ENCODE data around the gene KRTAP29-1. TPM values are rescaled to one million over a fixed set of nuclear protein-coding genes. Genes with fewer than 3 reads are reported as not detected.
A peak's percentile ranks its signal among the peaks of the same experiment; 100 is the strongest.

Gene KRTAP29-1
- polyA plus RNA-seq, 3 donors from 2014 or later = not detected

- H3K4me3 Mint-ChIP-seq = no peak overlapping the region
- peak overlapping the region in 2 of 6 donors; percentile 49 to 52 for H3K27ac Mint-ChIP-seq
- peaks cover 49 to 54% of the 10 kb centered on the region in 2 donors for H3K4me1 Mint-ChIP-seq
- H3K36me3 Mint-ChIP-seq = no peaks in the 10 kb centered on the region
- H3K27me3 Mint-ChIP-seq (ENCODE audit: low read depth in 3 of 3) = peaks cover 5 to 9% (median 8%) of the 10 kb centered on the region in 3 donors
- no peaks in the 10 kb centered on the region for H3K9me3 Mint-ChIP-seq
- no peak for DNase-seq
Observed at GRCh38 chr17:41335747-41336146, 33.1 kb upstream of the KRTAP29-1 start.

- Mint-ChIP-seq H3K27me3 (ENCODE audit: low read depth in 3 of 3) (peaks cover 2 to 7% (median 6%) of the 10 kb centered on the region in 3 donors), H3K9me3 (no peaks in the 10 kb centered on the region), H3K27ac (peak overlapping the region in 4 of 6 donors; percentile 22 to 79 (median 60)), H3K4me1 (peaks cover 38 to 43% of the 10 kb centered on the region in 2 donors), H3K36me3 (no peaks in the 10 kb centered on the region), H3K4me3 (peak overlapping the region in 1 of 5 donors; percentile 52)
- peak in 2 of 3 donors; percentile 17 to 33 for DNase-seq
Observed at GRCh38 chr17:41334385-41335305, 32.0 kb upstream of the KRTAP29-1 start.

GRCh38 chr17:41333836-41334235, 31.2 kb upstream of the KRTAP29-1 start:
- no peaks in the 10 kb centered on the region for H3K9me3 Mint-ChIP-seq
- no peak for DNase-seq
- peaks cover 2 to 7% (median 6%) of the 10 kb centered on the region in 3 donors for H3K27me3 Mint-ChIP-seq (ENCODE audit: low read depth in 3 of 3)
- peaks cover 30 to 35% of the 10 kb centered on the region in 2 donors for H3K4me1 Mint-ChIP-seq
- H3K27ac Mint-ChIP-seq = peak overlapping the region in 3 of 6 donors; percentile 29 to 79 (median 61)
- H3K4me3 Mint-ChIP-seq = no peak overlapping the region
- H3K36me3 Mint-ChIP-seq = no peaks in the 10 kb centered on the region

- no peak for DNase-seq
- H3K36me3 Mint-ChIP-seq = no peaks in the 10 kb centered on the region
- peak overlapping the region in 2 of 6 donors; percentile 44 to 61 for H3K27ac Mint-ChIP-seq
- H3K9me3 Mint-ChIP-seq = no peaks in the 10 kb centered on the region
- H3K4me3 Mint-ChIP-seq = no peak overlapping the region
- H3K4me1 Mint-ChIP-seq = peaks cover 25 to 28% of the 10 kb centered on the region in 2 donors
- peaks cover 2 to 7% (median 6%) of the 10 kb centered on the region in 3 donors for H3K27me3 Mint-ChIP-seq (ENCODE audit: low read depth in 3 of 3)
Observed at GRCh38 chr17:41333098-41333497, 30.4 kb upstream of the KRTAP29-1 start.

GRCh38 chr17:41332239-41332638, 29.6 kb upstream of the KRTAP29-1 start:
- no peak for DNase-seq
- H3K36me3 Mint-ChIP-seq = no peaks in the 10 kb centered on the region
- peaks cover 25 to 27% of the 10 kb centered on the region in 2 donors for H3K4me1 Mint-ChIP-seq
- no peaks in the 10 kb centered on the region for H3K9me3 Mint-ChIP-seq
- H3K4me3 Mint-ChIP-seq = no peak overlapping the region
- H3K27me3 Mint-ChIP-seq (ENCODE audit: low read depth in 3 of 3) = peaks cover 2 to 7% (median 6%) of the 10 kb centered on the region in 3 donors
- no peak overlapping the region for H3K27ac Mint-ChIP-seq

GRCh38 chr17:41331606-41332005, 29.0 kb upstream of the KRTAP29-1 start:
- Mint-ChIP-seq H3K4me3 (no peak overlapping the region), H3K27ac (no peak overlapping the region), H3K27me3 (ENCODE audit: low read depth in 3 of 3) (peaks cover 2 to 7% (median 6%) of the 10 kb centered on the region in 3 donors), H3K36me3 (no peaks in the 10 kb centered on the region), H3K4me1 (peaks cover 27 to 30% of the 10 kb centered on the region in 2 donors), H3K9me3 (no peaks in the 10 kb centered on the region)
- DNase-seq = no peak

- Mint-ChIP-seq H3K4me3 (no peak overlapping the region), H3K4me1 (peaks cover 9 to 15% of the 10 kb centered on the region in 2 donors), H3K27me3 (ENCODE audit: low read depth in 3 of 3) (peaks cover 0 to 3% (median 0%) of the 10 kb centered on the region in 3 donors), H3K27ac (no peak overlapping the region), H3K9me3 (no peaks in the 10 kb centered on the region), H3K36me3 (no peaks in the 10 kb centered on the region)
- no peak for DNase-seq
Observed at GRCh38 chr17:41329279-41329948, 26.8 kb upstream of the KRTAP29-1 start.

GRCh38 chr17:41328207-41328606, 25.6 kb upstream of the KRTAP29-1 start:
- no peak for DNase-seq
- Mint-ChIP-seq H3K4me1 (peaks cover 0 to 6% of the 10 kb centered on the region in 2 donors), H3K27ac (no peak overlapping the region), H3K36me3 (no peaks in the 10 kb centered on the region), H3K4me3 (no peak overlapping the region), H3K27me3 (ENCODE audit: low read depth in 3 of 3) (peaks cover 0 to under 1% (median 0%) of the 10 kb centered on the region in 3 donors), H3K9me3 (no peaks in the 10 kb centered on the region)

GRCh38 chr17:41327411-41328120, 24.9 kb upstream of the KRTAP29-1 start:
- H3K4me3 Mint-ChIP-seq = no peak overlapping the region
- H3K27me3 Mint-ChIP-seq (ENCODE audit: low read depth in 3 of 3) = no peaks in the 10 kb centered on the region
- DNase-seq = no peak
- H3K27ac Mint-ChIP-seq = no peak overlapping the region
- H3K36me3 Mint-ChIP-seq = no peaks in the 10 kb centered on the region
- H3K9me3 Mint-ChIP-seq = no peaks in the 10 kb centered on the region
- H3K4me1 Mint-ChIP-seq = peaks cover 5 to 6% of the 10 kb centered on the region in 2 donors

GRCh38 chr17:41326173-41327145, 23.8 kb upstream of the KRTAP29-1 start:
- Mint-ChIP-seq H3K9me3 (no peaks in the 10 kb centered on the region), H3K36me3 (no peaks in the 10 kb centered on the region), H3K27me3 (ENCODE audit: low read depth in 3 of 3) (no peaks in the 10 kb centered on the region), H3K4me3 (no peak overlapping the region), H3K27ac (peak overlapping the region in 2 of 6 donors; percentile 4 to 22), H3K4me1 (peaks cover 6 to 10% of the 10 kb centered on the region in 2 donors)
- DNase-seq = no peak

- no peak overlapping the region for H3K4me3 Mint-ChIP-seq
- no peak for DNase-seq
- H3K27ac Mint-ChIP-seq = no peak overlapping the region
- peaks cover 6 to 10% of the 10 kb centered on the region in 2 donors for H3K4me1 Mint-ChIP-seq
- H3K9me3 Mint-ChIP-seq = no peaks in the 10 kb centered on the region
- H3K36me3 Mint-ChIP-seq = no peaks in the 10 kb centered on the region
- H3K27me3 Mint-ChIP-seq (ENCODE audit: low read depth in 3 of 3) = no peaks in the 10 kb centered on the region
Observed at GRCh38 chr17:41325611-41326010, 23.0 kb upstream of the KRTAP29-1 start.

GRCh38 chr17:41325126-41325525, 22.5 kb upstream of the KRTAP29-1 start:
- Mint-ChIP-seq H3K27ac (no peak overlapping the region), H3K9me3 (peaks cover 0 to under 1% (median 0%) of the 10 kb centered on the region in 6 donors), H3K4me1 (peaks cover 6 to 10% of the 10 kb centered on the region in 2 donors), H3K36me3 (peaks cover 0 to under 1% (median 0%) of the 10 kb centered on the region in 3 donors), H3K4me3 (no peak overlapping the region), H3K27me3 (ENCODE audit: low read depth in 3 of 3) (no peaks in the 10 kb centered on the region)
- DNase-seq = no peak

Data from immature natural killer cell (primary cell).